K562 (cell line): ENCODE measurements around the gene IFFO2. TPM values are rescaled to one million over a fixed set of nuclear protein-coding genes. Genes with fewer than 3 reads are reported as not detected.

Experiments
- ATAC-seq: fragments of 200-7000 bp; cut with Tn5 transposase; 3 replicates; pipeline ENCODE4 v1.9.1; 2020; ENCODE audit warnings: moderate library complexity
- BruUV-seq: library from RNA; stranded (reverse); fragments of 400-500 nt; replicated peaks from 2 replicates; lab custom pipeline; 2021; lab: Mats Ljungman, UMichigan
- CTCF ChIA-PET: fragments of 300-600 bp; formaldehyde crosslinking; extraction: SDS; loops from one replicate; lab custom pipeline; 2021; ENCODE audit warnings: low intra/inter-chr PET ratio; lab: Yijun Ruan, JAX
- POLR2A ChIA-PET: fragments of 300-600, 350-650 bp; sonication (Branson Sonifier 250); formaldehyde crosslinking; extraction: SDS; loops from one replicate; lab custom pipeline; 2021; ENCODE audit warnings: antibody characterized with exemption, inconsistent platforms; lab: Yijun Ruan, JAX
- DNase-seq, 4 experiments: peaks; one replicate each; pipeline versions ENCODE4 v3.0.0 to v3.0.0-alpha.2; 2011 to 2018; ENCODE audit warnings: low spot score in 3 of 4, mixed read lengths in 3 of 4; ENCODE audit errors: extremely low read depth in 1 of 4
- FAIRE-seq: peaks from 2 replicates; lab custom pipeline; 2011; peaks lifted over from hg19 to GRCh38; lab: Jason Lieb, UNC
- H2AFZ ChIP-seq: 2 replicates; pipeline ENCODE4 v1.6.0; 2011; ENCODE audit warnings: low read depth, low read length, control low read depth, inconsistent platforms
- H3K27ac ChIP-seq: fragments of 200-600 bp; 3 replicates; pipeline ENCODE4 v1.8.0; 2011; ENCODE audit warnings: low read depth, mild to moderate bottlenecking, control low read depth, inconsistent platforms, low read length, moderate library complexity, mixed read lengths; ENCODE audit errors: extremely low read depth
- H3K27me3 ChIP-seq, 2 experiments: fragments of 300-600 bp in 1 of 2; 2 replicates in 1 of 2; 3 replicates in 1 of 2; pipeline versions ENCODE4 v1.6.0 to v1.8.0; 2011; ENCODE audit warnings: inconsistent platforms in 2 of 2, low read length in 2 of 2, mild to moderate bottlenecking in 1 of 2, mixed read lengths in 1 of 2, moderate library complexity in 1 of 2; ENCODE audit not compliant: control insufficient read depth in 2 of 2, insufficient read depth in 2 of 2
- H3K36me3 ChIP-seq: fragments of 300-600 bp; 3 replicates; pipeline ENCODE4 v1.8.0; 2011; ENCODE audit warnings: mild to moderate bottlenecking, low read length, inconsistent platforms; ENCODE audit not compliant: control insufficient read depth, insufficient read depth
- H3K4me1 ChIP-seq, 2 experiments: fragments of 200-600 bp in 1 of 2; replicated peaks in 1 of 2; 2 replicates in 1 of 2; 3 replicates in 1 of 2; pipeline versions ENCODE4 v1.5.1 to v1.8.0; 2011; ENCODE audit warnings: inconsistent platforms in 2 of 2, low read length in 2 of 2, mild to moderate bottlenecking in 1 of 2, mixed read lengths in 1 of 2, moderate library complexity in 1 of 2; ENCODE audit not compliant: control insufficient read depth in 2 of 2, insufficient read depth in 2 of 2
- H3K4me2 ChIP-seq: 2 replicates; pipeline ENCODE4 v1.6.1; 2011; ENCODE audit warnings: low read length, control low read depth, inconsistent platforms, mixed read lengths; ENCODE audit not compliant: insufficient read depth
- H3K4me3 ChIP-seq: fragments of 200-600 bp; sonication (generic), shearing (Covaris generic); 2 replicates; pipeline ENCODE4 v1.5.1; 2016; ENCODE audit warnings: control low read depth, inconsistent platforms
- H3K79me2 ChIP-seq: fragments of 200-600 bp; 3 replicates; pipeline ENCODE4 v1.8.0; 2011; ENCODE audit warnings: low read length, inconsistent platforms; ENCODE audit not compliant: control insufficient read depth, insufficient read depth
- H3K9ac ChIP-seq, 2 experiments: 2 replicates each; pipeline versions ENCODE4 v1.6.0 to v1.6.1; 2011; ENCODE audit warnings: low read depth in 2 of 2, low read length in 2 of 2, control low read depth in 1 of 2, inconsistent platforms in 1 of 2, mild to moderate bottlenecking in 1 of 2, mixed read lengths in 1 of 2; ENCODE audit not compliant: insufficient read depth in 1 of 2
- H3K9me1 ChIP-seq: one replicate; pipeline ENCODE4 v1.6.0; 2011; ENCODE audit warnings: inconsistent platforms, mild to moderate bottlenecking, low read length, moderate library complexity; ENCODE audit not compliant: control insufficient read depth, insufficient read depth
- H3K9me3 ChIP-seq: replicated peaks from 2 replicates; pipeline ENCODE4 v1.5.1; 2011; ENCODE audit warnings: low read depth, low read length, inconsistent platforms; ENCODE audit not compliant: control insufficient read depth, insufficient read depth
- H4K20me1 ChIP-seq: replicated peaks from 2 replicates; pipeline ENCODE4 v1.6.1; 2011; ENCODE audit warnings: low read length, inconsistent platforms, mixed read lengths; ENCODE audit not compliant: control insufficient read depth, insufficient read depth
- EWSR1 ChIP-seq: fragments of 450-650 bp; IDR thresholded peaks from 2 replicates; pipeline ENCODE4 v1.6.1; 2018; ENCODE audit warnings: borderline replicate concordance, mild to moderate bottlenecking, low read depth, moderate library complexity; ENCODE audit not compliant: partially characterized antibody
- THRA ChIP-seq: fragments of 450-650 bp; IDR thresholded peaks from 2 replicates; pipeline ENCODE4 v1.6.1; 2017; ENCODE audit warnings: mild to moderate bottlenecking, moderate library complexity
- ZFP91 ChIP-seq: sonication (generic); formaldehyde crosslinking; IDR thresholded peaks from 2 replicates; pipeline ENCODE4 v1.8.0; 2022; ENCODE audit warnings: mild to moderate bottlenecking, missing genetic modification reagents
- ZNF239 ChIP-seq: fragments of 250-450 bp; sonication (Bioruptor Pico); IDR thresholded peaks from 2 replicates; pipeline ENCODE4 v1.4.0; 2020; ENCODE audit warnings: mild to moderate bottlenecking
- WGBS: fragments of 100-300 bp; shearing (Covaris generic); methylation state at CpG from one replicate; pipeline ENCODE4 v1.1.6; 2016; ENCODE audit warnings: low coverage, mixed read lengths; ENCODE audit not compliant: insufficient coverage; ENCODE audit errors: missing lambda C conversion rate; 5-methylcytosine and 5-hydroxymethylcytosine counted together
- in situ Hi-C: fragments of 300-500 bp; cut with MboI; formaldehyde crosslinking; loops from 4 replicates; pipeline ENCODE4 v1.15.0; 2018; ENCODE audit warnings: inconsistent platforms, mixed read lengths
- intact Hi-C: fragments of 100-400 bp; cut with micrococcal nuclease; formaldehyde crosslinking; loops from 2 replicates; pipeline ENCODE4 v1.14.2; 2022
- polyA plus RNA-seq, 8 experiments: library from polyadenylated mRNA; depleted of rRNA in 4 of 8; stranded (reverse) in 5 of 8; unstranded in 3 of 8; fragments of >200 nt; fragmentation: Nextera tagmentation in 2 of 8; fragmentation: Illumina TruSeq in 1 of 8; extraction: Ambion mirVana in 2 of 8; extraction: Trizol in 1 of 8; gene quantifications; 2 replicates each; pipeline versions ENCODE4 v1.2.1 to v1.2.3, GENCODE V29; 2011 to 2014; ENCODE audit warnings: inconsistent platforms in 1 of 8, missing spikeins in 1 of 8
- total RNA-seq, 7 experiments: library from RNA; depleted of rRNA in 6 of 7; stranded (reverse); fragments of >200 nt in 6 of 7; fragmentation: Illumina TruSeq in 2 of 7; extraction: Trizol in 2 of 7; gene quantifications; 2 replicates each; pipeline versions ENCODE4 v1.2.1 to v1.2.3, GENCODE V29; 2011 to 2021; ENCODE audit warnings: low replicate concordance in 1 of 7
- TF ChIP-seq, protein P1 (sequence below): fragments of 450-650 bp; IDR thresholded peaks from 2 replicates; pipeline ENCODE4 v1.6.1; 2016; ENCODE audit warnings: low read depth, mild to moderate bottlenecking, moderate library complexity
- TF ChIP-seq, protein P2 (sequence below): fragments of 250-450 bp; sonication (Bioruptor Pico); IDR thresholded peaks from 2 replicates; pipeline ENCODE4 v1.8.0; 2022; ENCODE audit warnings: inconsistent platforms

The IFFO2 gene
- total and polyA plus RNA-seq, 9 of the 15 experiments (the other 6 are each of a cell fraction or from before 2014, with no cell fraction given), result 0.15 to 1.0 (median 0.44) TPM; not detected in 2

- ChIA-PET CTCF (no interaction called here), POLR2A (interaction anchor here (0.6 to 0.8 kb wide), 2 partner anchors 43 to 44 kb away, joined by 3 to 4 read pairs; no protein-coding TSS in a partner anchor)
- Histone ChIP-seq H3K9me1 (no peaks in the 10 kb centered on the region), H3K9me3 (no peaks in the 10 kb centered on the region), H2AFZ (no peak overlapping the region), H3K27ac (no peak overlapping the region), H4K20me1 (peaks cover 18% of the 10 kb centered on the region), H3K27me3 (peaks cover 41 to 82% of the 10 kb centered on the region in 2 experiments), H3K4me2 (no peak overlapping the region), H3K4me3 (no peak overlapping the region), H3K79me2 (no peaks in the 10 kb centered on the region), H3K9ac (no peak overlapping the region), H3K36me3 (no peaks in the 10 kb centered on the region), H3K4me1 (no peaks in the 10 kb centered on the region)
- WGBS, result 2% methylated on average over 6 of the region's 6 CpGs
- TF ChIP-seq ZNF239 (CRISPR knock-in tag), result no peak
- TF ChIP-seq THRA, result no peak
- TF ChIP-seq ZFP91, result no peak
- TF ChIP-seq, protein P1, sequence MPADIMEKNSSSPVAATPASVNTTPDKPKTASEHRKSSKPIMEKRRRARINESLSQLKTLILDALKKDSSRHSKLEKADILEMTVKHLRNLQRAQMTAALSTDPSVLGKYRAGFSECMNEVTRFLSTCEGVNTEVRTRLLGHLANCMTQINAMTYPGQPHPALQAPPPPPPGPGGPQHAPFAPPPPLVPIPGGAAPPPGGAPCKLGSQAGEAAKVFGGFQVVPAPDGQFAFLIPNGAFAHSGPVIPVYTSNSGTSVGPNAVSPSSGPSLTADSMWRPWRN, result no peak
- TF ChIP-seq, protein P2, sequence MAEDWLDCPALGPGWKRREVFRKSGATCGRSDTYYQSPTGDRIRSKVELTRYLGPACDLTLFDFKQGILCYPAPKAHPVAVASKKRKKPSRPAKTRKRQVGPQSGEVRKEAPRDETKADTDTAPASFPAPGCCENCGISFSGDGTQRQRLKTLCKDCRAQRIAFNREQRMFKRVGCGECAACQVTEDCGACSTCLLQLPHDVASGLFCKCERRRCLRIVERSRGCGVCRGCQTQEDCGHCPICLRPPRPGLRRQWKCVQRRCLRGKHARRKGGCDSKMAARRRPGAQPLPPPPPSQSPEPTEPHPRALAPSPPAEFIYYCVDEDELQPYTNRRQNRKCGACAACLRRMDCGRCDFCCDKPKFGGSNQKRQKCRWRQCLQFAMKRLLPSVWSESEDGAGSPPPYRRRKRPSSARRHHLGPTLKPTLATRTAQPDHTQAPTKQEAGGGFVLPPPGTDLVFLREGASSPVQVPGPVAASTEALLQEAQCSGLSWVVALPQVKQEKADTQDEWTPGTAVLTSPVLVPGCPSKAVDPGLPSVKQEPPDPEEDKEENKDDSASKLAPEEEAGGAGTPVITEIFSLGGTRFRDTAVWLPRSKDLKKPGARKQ (CRISPR knock-in tag), result no peak
- TF ChIP-seq EWSR1, result no peak
- BruUV-seq, result no TSS peak
- FAIRE-seq, result no peak
- in situ Hi-C loops, result no loop called here
- no peak for DNase-seq
- ATAC-seq, result no peak
- intact Hi-C loops, result no loop called here
Observed at GRCh38 chr1:18866314-18866713, 90.2 kb downstream of the IFFO2 start.
